HG02588 (cell line): ENCODE measurements around the gene LINGO1.

ENCODE experiments used
- ATAC-seq: cut with Tn5 transposase; IDR thresholded peaks from one replicate; pipeline ENCODE4 v1.9.1; 2021; ENCODE audit warnings: mild to moderate bottlenecking, moderate library complexity; ENCODE audit not compliant: unreplicated experiment

LINGO1 gene

DNA sequence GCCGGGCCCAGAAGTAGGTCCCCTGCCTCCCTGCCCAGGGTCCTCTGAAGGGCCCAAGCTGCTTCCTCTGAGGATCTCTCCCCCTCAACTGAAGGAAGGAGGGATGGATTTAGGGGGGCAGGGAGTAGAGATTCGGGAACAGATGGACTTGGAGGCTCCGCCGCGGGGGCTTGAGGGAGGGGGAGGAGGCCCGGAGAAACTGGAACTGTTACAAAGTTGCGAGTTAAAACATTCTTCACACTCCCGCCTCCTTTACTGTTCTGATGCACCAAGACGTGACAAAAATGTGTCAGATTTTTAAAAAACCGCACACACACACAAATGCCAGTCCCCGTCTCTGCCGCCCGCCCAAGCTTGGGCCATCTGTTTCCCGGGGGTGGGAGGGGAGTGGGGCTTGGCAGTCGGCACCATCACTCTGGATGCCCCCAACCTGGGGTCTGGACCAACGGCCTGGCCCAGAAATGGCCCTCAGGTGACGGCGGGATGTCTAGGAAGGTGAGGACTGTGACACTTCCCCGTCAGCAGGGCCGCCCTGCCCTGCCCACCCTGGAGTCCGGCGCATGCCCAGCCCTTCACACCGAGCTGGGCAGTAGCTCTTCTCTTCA, 25.0 kb upstream of the LINGO1 start:
- ATAC-seq, result no peak

- ATAC-seq, result no peak
Measured at GRCh38 chr15:77656294-77656693, 23.6 kb upstream of the LINGO1 start.

DNA sequence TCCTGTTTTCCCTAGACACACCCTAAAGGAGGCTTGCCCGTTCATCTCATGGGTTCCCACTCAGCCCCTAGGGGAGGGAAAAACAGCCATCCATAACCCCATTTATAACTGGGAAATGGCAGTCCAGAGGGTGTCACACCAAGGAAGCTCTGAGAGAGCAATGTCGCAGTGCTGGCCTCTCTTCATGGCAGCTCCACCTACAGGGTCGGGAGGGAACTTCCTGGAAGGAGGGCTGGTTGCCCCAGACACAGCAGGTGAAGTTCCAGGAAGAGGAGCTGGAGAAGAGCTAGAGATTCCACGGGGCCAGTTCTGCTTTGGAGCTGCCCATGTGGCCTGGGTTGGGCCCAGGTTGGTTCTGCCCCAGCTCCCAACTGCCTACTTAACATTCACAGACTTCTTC, 22.3 kb upstream of the LINGO1 start:
- no peak for ATAC-seq

- no peak for ATAC-seq
Measured at GRCh38 chr15:77653832-77654480, 21.2 kb upstream of the LINGO1 start.

DNA sequence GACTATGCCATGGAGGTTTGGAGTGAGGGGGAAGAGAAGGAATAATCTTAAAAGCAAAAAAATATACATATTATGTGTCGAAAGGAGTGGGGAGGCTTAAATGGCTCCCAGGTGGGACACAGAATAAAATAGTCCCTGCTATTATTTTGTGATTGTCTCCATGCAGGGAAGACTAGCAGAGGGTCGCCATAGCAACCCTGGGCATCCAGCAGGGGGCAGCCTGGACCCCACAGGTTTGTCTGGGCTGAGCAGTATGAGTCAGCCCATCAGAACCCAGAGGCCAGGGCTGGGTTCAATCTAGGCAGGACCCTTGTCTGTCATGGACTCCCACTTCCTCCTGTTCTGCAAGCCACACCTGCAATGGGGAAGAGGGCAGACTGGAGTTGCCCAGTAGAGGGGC, 17.6 kb upstream of the LINGO1 start:
- no peak for ATAC-seq

DNA sequence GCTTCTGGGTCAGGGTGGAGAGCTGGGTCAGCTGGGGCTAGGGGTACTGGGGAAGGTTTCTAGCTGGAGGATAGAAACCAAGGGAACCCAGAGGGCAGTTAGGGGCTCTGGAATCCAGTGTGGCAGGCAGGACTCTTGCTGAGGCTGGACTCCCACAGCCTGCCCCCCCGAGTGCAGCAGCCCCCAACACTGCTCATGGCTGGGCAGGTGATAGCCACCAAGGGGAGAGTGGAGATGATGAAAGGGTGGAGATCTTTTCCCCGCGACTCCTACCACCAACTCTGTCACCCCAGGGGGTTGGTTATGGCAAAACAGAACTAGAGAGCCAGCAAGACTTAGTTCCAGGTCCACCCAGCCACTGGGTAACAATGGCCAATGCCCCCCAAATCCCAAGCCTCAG, 16.9 kb upstream of the LINGO1 start:
- ATAC-seq, result no peak

GRCh38 chr15:77649017-77649416, 16.3 kb upstream of the LINGO1 start:
- ATAC-seq, result no peak

DNA sequence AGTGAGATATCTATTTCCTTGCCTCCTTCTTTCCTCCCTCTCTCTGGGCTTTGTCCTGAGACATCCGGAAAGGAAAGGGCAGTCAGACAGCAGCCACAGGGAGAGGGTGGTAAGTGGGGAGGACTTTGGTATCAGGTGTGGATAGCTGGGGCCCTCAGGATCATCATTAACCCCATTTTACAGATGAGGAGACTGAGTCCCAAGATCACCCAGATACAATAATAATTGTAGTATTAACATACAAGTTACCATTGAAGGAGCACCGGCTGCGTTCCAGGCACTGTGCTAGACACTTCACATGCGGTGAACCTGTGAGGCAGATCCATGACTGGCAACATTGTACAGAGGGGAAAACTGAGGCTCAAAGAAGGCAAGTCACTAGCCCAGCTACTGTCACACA, 15.2 kb upstream of the LINGO1 start:
- no peak for ATAC-seq

- ATAC-seq, result no peak
Measured at GRCh38 chr15:77646104-77646694, 13.5 kb upstream of the LINGO1 start.

- ATAC-seq, result no peak
Measured at GRCh38 chr15:77645602-77646001, 12.9 kb upstream of the LINGO1 start.

DNA sequence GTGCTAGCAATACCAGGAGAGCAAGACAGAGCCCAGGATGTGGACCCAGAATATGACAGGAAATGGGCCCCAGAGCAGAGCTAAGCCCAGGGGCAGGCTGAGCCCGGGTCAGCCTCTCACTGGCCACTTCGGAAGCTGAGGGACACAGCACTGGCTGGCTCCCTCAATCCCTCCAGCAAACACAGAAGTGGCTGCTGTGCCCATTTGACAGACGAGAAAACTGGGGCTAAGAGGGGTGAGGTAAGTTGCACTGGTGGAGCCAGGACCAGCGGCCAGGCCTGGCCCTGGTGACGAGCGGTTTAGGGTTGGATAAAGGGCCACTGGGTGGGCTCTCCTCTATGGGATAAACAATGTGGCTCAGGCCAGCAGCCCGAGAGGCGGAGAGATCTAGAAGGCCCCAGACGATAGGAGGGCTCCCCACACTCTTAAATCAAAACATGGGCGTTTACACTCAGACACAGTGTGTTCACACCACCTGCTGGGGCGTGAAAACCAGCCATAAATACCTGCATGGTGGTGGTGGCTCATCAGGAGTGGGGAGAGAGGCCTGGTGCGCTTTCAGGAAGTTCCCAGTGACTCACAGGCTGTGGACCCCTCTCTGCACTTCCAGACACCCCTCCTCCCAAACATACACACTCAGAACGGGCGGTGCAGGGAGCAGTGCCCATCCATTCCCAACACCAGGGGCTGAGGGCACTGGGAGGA, 12.0 kb upstream of the LINGO1 start:
- ATAC-seq, result no peak

DNA sequence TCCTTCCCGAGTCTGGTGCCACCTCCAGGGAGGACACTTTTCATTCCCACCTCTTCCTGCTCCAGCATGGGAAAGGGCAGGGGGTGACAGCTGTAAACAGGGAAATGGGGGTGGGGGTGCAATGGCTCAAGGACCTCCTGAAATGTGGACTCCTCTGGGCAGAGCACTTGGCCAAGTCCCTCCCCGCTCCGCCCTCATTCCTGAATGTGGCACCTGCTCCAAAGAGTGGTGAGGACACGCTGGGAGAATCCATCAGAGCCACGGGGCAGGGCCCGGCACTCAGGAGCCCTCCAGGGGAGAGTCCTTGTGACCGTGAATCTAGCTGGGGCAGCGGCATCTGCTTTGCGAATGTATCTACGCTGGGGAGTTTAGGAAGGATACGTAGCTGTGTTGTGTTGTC, 11.1 kb upstream of the LINGO1 start:
- ATAC-seq, result no peak

DNA sequence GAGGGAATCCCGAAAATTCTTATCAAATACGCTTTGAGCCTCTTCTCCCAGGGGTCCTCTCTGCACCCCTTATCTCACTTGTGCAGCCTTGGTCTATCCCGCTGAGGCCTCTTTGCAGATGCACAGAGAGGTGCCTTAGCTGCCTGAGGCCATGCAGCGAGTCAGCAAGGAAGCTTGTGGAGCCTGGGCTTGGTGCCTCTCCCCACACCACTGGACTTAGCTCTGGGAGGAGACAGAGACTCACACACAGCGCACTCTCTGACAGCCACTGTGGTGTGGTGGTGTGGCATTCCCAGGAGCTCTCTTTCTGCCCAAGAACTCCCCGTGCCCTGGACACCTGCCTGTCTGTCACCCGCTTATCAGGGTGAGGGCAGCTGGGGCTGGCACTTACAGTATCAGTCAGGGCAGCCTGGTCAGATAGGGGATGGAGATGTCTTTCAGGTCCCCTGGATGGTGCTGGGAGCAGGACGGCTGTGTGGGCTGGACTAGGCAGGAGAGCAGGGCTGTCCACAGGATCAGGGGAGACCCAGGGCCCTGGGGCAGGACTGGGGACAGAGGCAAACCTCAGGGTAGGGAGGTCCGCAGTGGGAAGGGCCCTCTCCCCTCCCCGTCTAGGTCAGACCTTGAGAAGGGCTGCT, 10.2 kb upstream of the LINGO1 start:
- no peak for ATAC-seq

DNA sequence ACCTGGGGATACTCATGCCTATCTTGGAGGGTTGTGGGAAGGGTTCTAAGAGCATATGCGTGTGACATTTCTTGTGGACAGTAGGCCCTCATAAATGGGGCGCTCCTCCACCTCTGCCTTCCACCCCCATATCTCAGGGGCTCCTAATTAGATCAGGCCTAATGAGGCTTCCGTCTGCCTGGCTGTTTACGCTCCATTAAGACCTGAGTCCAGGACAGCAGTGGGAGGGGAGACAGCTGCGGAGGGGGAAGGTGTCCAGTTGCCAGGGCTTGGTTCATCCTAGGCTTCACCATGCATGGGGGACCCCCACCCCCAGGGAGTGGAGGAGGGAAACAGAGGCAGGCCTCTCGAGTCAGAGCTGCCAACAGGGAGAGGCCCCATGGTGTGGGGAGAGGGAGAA, 9.3 kb upstream of the LINGO1 start:
- no peak for ATAC-seq

GRCh38 chr15:77640615-77641014, 7.9 kb upstream of the LINGO1 start:
- ATAC-seq, result no peak

GRCh38 chr15:77639431-77639830, 6.7 kb upstream of the LINGO1 start:
- ATAC-seq, result no peak

- no peak for ATAC-seq
Measured at GRCh38 chr15:77637851-77638692, 5.4 kb upstream of the LINGO1 start.

DNA sequence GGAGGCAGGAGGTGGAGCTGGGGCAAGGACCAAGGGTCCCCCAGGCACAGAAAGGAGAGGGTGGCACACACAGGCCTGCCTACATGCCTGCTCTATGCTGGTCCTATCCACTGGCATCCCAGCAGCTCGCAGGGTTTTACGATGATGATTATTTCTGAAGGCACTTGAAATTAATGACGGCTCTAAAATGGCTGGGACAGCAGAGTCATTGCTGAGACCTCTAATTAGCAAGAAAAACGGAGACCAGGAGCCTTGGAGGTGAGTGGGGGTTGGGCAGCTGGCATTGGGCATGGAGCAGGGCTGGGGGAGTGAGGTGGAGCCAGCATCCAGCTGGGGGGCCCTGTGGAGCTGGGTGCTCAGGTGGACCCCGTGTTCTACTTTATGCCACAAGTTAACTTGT, 3.5 kb upstream of the LINGO1 start:
- ATAC-seq, result no peak

- no peak for ATAC-seq
Measured at GRCh38 chr15:77634266-77634962, 1.7 kb upstream of the LINGO1 start.

- no peak for ATAC-seq
Measured at GRCh38 chr15:77633913-77634265, 1.2 kb upstream of the LINGO1 start.
